GM21737 (cell line): ENCODE results near the gene FHIT.

Experiments used
- ATAC-seq: cut with Tn5 transposase; IDR thresholded peaks from one replicate; pipeline ENCODE4 v1.9.1; 2021; ENCODE audit warnings: mild to moderate bottlenecking, moderate library complexity; ENCODE audit not compliant: unreplicated experiment

FHIT gene

GRCh38 chr3:60434950-60435349 lies 816.3 kb downstream of the FHIT start:
- ATAC-seq, result no peak

- ATAC-seq, result no peak
Measured at GRCh38 chr3:60434323-60434722, 816.9 kb downstream of the FHIT start.

GRCh38 chr3:60431599-60431958 lies 819.7 kb downstream of the FHIT start:
- ATAC-seq, result no peak

GRCh38 chr3:60430205-60430604 lies 821.0 kb downstream of the FHIT start:
- no peak for ATAC-seq

GRCh38 chr3:60427109-60427508 lies 824.1 kb downstream of the FHIT start:
- no peak for ATAC-seq

GRCh38 chr3:60424942-60425341 lies 826.3 kb downstream of the FHIT start:
- ATAC-seq, result no peak

- no peak for ATAC-seq
Measured at GRCh38 chr3:60424034-60424433, 827.2 kb downstream of the FHIT start.

GRCh38 chr3:60423556-60423955 lies 827.7 kb downstream of the FHIT start:
- no peak for ATAC-seq

GRCh38 chr3:60421749-60422446 lies 829.4 kb downstream of the FHIT start:
- ATAC-seq, result no peak

GRCh38 chr3:60417576-60417975 lies 833.7 kb downstream of the FHIT start:
- ATAC-seq, result no peak

GRCh38 chr3:60414011-60414410 lies 837.2 kb downstream of the FHIT start:
- ATAC-seq, result no peak

- no peak for ATAC-seq
Measured at GRCh38 chr3:60413551-60413950, 837.7 kb downstream of the FHIT start.

GRCh38 chr3:60403866-60404265 lies 847.4 kb downstream of the FHIT start:
- no peak for ATAC-seq

- no peak for ATAC-seq
Measured at GRCh38 chr3:60402931-60403330, 848.3 kb downstream of the FHIT start.

- no peak for ATAC-seq
Measured at GRCh38 chr3:60399861-60400845, 851.1 kb downstream of the FHIT start.

GRCh38 chr3:60399292-60399691 lies 852.0 kb downstream of the FHIT start:
- no peak for ATAC-seq

GRCh38 chr3:60395173-60395762 lies 856.0 kb downstream of the FHIT start:
- no peak for ATAC-seq

- no peak for ATAC-seq
Measured at GRCh38 chr3:60393946-60394345, 857.3 kb downstream of the FHIT start.

- no peak for ATAC-seq
Measured at GRCh38 chr3:60392501-60392900, 858.8 kb downstream of the FHIT start.

GRCh38 chr3:60391292-60391691 lies 860.0 kb downstream of the FHIT start:
- no peak for ATAC-seq

GRCh38 chr3:60388731-60389130 lies 862.5 kb downstream of the FHIT start:
- ATAC-seq, result no peak

GRCh38 chr3:60386306-60386705 lies 864.9 kb downstream of the FHIT start:
- no peak for ATAC-seq
